ENCODE data around the gene MTA3. TPM values are rescaled to one million over a fixed set of nuclear protein-coding genes. Genes with fewer than 3 reads are reported as not detected.
"Not testable (repeated sequence)": the region's sequence is repeated elsewhere in the genome, so short reads cannot be mapped to it uniquely, and the experiment has no call there.

The MTA3 gene
- total RNA-seq, 1 donor from 2014 or later = 47.6 TPM

GRCh38 chr2:42613281-42614064 is 45.0 kb downstream of the MTA3 start:
- DNase-seq (ENCODE audit: low read depth) = no peak

GRCh38 chr2:42614838-42615237 is 46.4 kb downstream of the MTA3 start:
- no peak for DNase-seq (ENCODE audit: low read depth)

GRCh38 chr2:42618116-42618515 is 49.7 kb downstream of the MTA3 start:
- DNase-seq (ENCODE audit: low read depth) = no peak

GRCh38 chr2:42618972-42619371 is 50.5 kb downstream of the MTA3 start:
- DNase-seq (ENCODE audit: low read depth) = peak; percentile 58

GRCh38 chr2:42621626-42622025 is 53.2 kb downstream of the MTA3 start:
- DNase-seq (ENCODE audit: low read depth) = not testable (repeated sequence)

GRCh38 chr2:42622943-42623676 is 54.7 kb downstream of the MTA3 start:
- DNase-seq (ENCODE audit: low read depth) = no peak

- DNase-seq (ENCODE audit: low read depth) = no peak
Measured at GRCh38 chr2:42624047-42624446, 55.6 kb downstream of the MTA3 start.

- DNase-seq (ENCODE audit: low read depth) = not testable (repeated sequence)
Measured at GRCh38 chr2:42628024-42628423, 59.6 kb downstream of the MTA3 start.

- no peak for DNase-seq (ENCODE audit: low read depth)
Measured at GRCh38 chr2:42636934-42637333, 68.5 kb downstream of the MTA3 start.

GRCh38 chr2:42638080-42638784 is 69.8 kb downstream of the MTA3 start:
- no peak for DNase-seq (ENCODE audit: low read depth)

GRCh38 chr2:42639340-42640077 is 71.1 kb downstream of the MTA3 start:
- no peak for DNase-seq (ENCODE audit: low read depth)

- no peak for DNase-seq (ENCODE audit: low read depth)
Measured at GRCh38 chr2:42640261-42640660, 71.8 kb downstream of the MTA3 start.

GRCh38 chr2:42642371-42642770 is 73.9 kb downstream of the MTA3 start:
- not testable (repeated sequence) for DNase-seq (ENCODE audit: low read depth)

- no peak for DNase-seq (ENCODE audit: low read depth)
Measured at GRCh38 chr2:42645551-42645950, 77.1 kb downstream of the MTA3 start.

- DNase-seq (ENCODE audit: low read depth) = no peak
Measured at GRCh38 chr2:42648796-42649195, 80.4 kb downstream of the MTA3 start.

GRCh38 chr2:42651057-42651456 is 82.6 kb downstream of the MTA3 start:
- no peak for DNase-seq (ENCODE audit: low read depth)

GRCh38 chr2:42652086-42652485 is 83.7 kb downstream of the MTA3 start:
- no peak for DNase-seq (ENCODE audit: low read depth)

GRCh38 chr2:42653039-42653438 is 84.6 kb downstream of the MTA3 start:
- no peak for DNase-seq (ENCODE audit: low read depth)

- DNase-seq (ENCODE audit: low read depth) = no peak
Measured at GRCh38 chr2:42653908-42654445, 85.5 kb downstream of the MTA3 start.

GRCh38 chr2:42658306-42658705 is 89.9 kb downstream of the MTA3 start:
- no peak for DNase-seq (ENCODE audit: low read depth)

- DNase-seq (ENCODE audit: low read depth) = no peak
Measured at GRCh38 chr2:42659609-42660008, 91.2 kb downstream of the MTA3 start.
